ENCODE data around the gene STT3A.

GRCh38 chr11:125550780-125551179 is 41.9 kb upstream of the STT3A start:
- TF ChIP-seq EZH2 (IDR thresholded peaks at IDR 0.05) (no peak), POLR2AphosphoS5 (IDR thresholded peaks at IDR 0.05; ENCODE audit: borderline replicate concordance, low read depth, low read length) (no peak), FOXP2 (optimal IDR thresholded peaks at IDR 0.05; ENCODE audit: control extremely low read depth, extremely low read length, insufficient read depth) (no peak)

Data from SK-N-MC (cell line).